ENCODE data around the gene CACNA2D2. TPM values are rescaled to one million over a fixed set of nuclear protein-coding genes. Genes with fewer than 3 reads are reported as not detected.

The CACNA2D2 gene
- total and polyA plus RNA-seq, 2 of the 8 experiments (the other 6 are each of a cell fraction or from before 2014, with no cell fraction given) = 14.1 to 25.0 TPM

GRCh38 chr3:50383750-50384149 is 119.7 kb downstream of the CACNA2D2 start:
- no peak overlapping the region for H2BK12ac ChIP-seq (ENCODE audit: low read depth, low read length)
- DNase-seq (ENCODE audit: low read depth in 1 of 2, low spot score in 2 of 2) (no peak), FAIRE-seq (no peak)
- H3K4me1 ChIP-seq (replicated peaks in 1 of 4; ENCODE audit: control insufficient read depth in 3 of 4, insufficient read depth in 4 of 4, low read length in 3 of 4) = peaks cover 0 to 2% (median 2%) of the 10 kb centered on the region in 4 experiments; a peak in 3 of 7 replicates
- H3K14ac ChIP-seq (ENCODE audit: insufficient read length) = no peak overlapping the region
- ChIA-PET CTCF (ENCODE audit: partially characterized antibody) (interaction anchor here (0.6 kb wide), 2 partner anchors 45 to 158 kb away, joined by 3 read pairs; no protein-coding TSS in a partner anchor), POLR2A (ENCODE audit: partially characterized antibody) (no interaction called here)
- no peak overlapping the region for H4K8ac ChIP-seq (ENCODE audit: extremely low read depth, insufficient read depth, low read length)
- H3K9ac ChIP-seq (replicated peaks in 1 of 4; ENCODE audit: extremely low read depth in 1 of 4, low read depth in 3 of 4, low read length in 3 of 4) = no peak overlapping the region
- H2AFZ ChIP-seq (ENCODE audit: low read length) = no peak overlapping the region
- no peak overlapping the region for H2BK5ac ChIP-seq (ENCODE audit: low read depth, low read length)
- H3K4me2 ChIP-seq (ENCODE audit: insufficient read depth in 1 of 2, low read depth in 2 of 2, low read length in 2 of 2) = no peak overlapping the region
- no peaks in the 10 kb centered on the region for H3K9me3 ChIP-seq (ENCODE audit: insufficient read depth in 2 of 2, low read depth in 1 of 2, low read length in 1 of 2)
- H3K4me3 ChIP-seq (ENCODE audit: extremely low read depth in 1 of 4, insufficient read depth in 2 of 4, low read depth in 3 of 4, low read length in 4 of 4) = no peak overlapping the region
- TF ChIP-seq KDM4A (IDR thresholded peaks at IDR 0.05; ENCODE audit: low read depth, low read length, severe bottlenecking) (no peak), SIX5 (IDR thresholded peaks at IDR 0.05; ENCODE audit: low read depth, low read length) (no peak), SRF (IDR thresholded peaks at IDR 0.05; ENCODE audit: low read depth, low read length) (no peak), HDAC2 (IDR thresholded peaks at IDR 0.05; ENCODE audit: borderline replicate concordance in 1 of 2, low read depth in 2 of 2, low read length in 2 of 2) (no peak), CREB1 (IDR thresholded peaks at IDR 0.05) (no peak), TAF1 (IDR thresholded peaks at IDR 0.05; ENCODE audit: low read depth, low read length) (no peak), PHF8 (conservative IDR thresholded peaks at IDR 0.05; ENCODE audit: low read depth, low read length) (no peak), NRF1 (IDR thresholded peaks at IDR 0.05; ENCODE audit: low read depth, low read length) (no peak), RBBP5 (IDR thresholded peaks at IDR 0.05; ENCODE audit: borderline replicate concordance, low read depth, low read length) (no peak), YY1 (IDR thresholded peaks at IDR 0.05; ENCODE audit: low read depth, low read length) (no peak)
- no peak overlapping the region for H3K23ac ChIP-seq (ENCODE audit: insufficient read length)
- peaks cover 2 to 6% of the 10 kb centered on the region in 2 experiments for H4K20me1 ChIP-seq (replicated peaks in 1 of 2; ENCODE audit: control insufficient read depth in 1 of 2, insufficient read depth in 2 of 2, low read length in 2 of 2)
- H3K4ac ChIP-seq (replicated peaks; ENCODE audit: insufficient read length, low read depth, low read length) = no peak overlapping the region
- H3K18ac ChIP-seq (ENCODE audit: extremely low read depth, low read length) = no peak overlapping the region
- no peaks in the 10 kb centered on the region for H3K79me1 ChIP-seq (ENCODE audit: low read depth, low read length)
- H2AK5ac ChIP-seq (ENCODE audit: low read depth, low read length) = no peak overlapping the region
- H3K56ac ChIP-seq (replicated peaks; ENCODE audit: insufficient read length, low read depth, low read length) = no peak overlapping the region
- H3K79me2 ChIP-seq (ENCODE audit: control insufficient read depth in 1 of 2, insufficient read depth in 2 of 2, low read length in 2 of 2) = no peaks in the 10 kb centered on the region
- H2BK20ac ChIP-seq (ENCODE audit: low read length) = 0 out of 2 replicates have a peak overlapping the region, but pooled peaks have one; percentile 67
- H3K23me2 ChIP-seq (ENCODE audit: low read depth, low read length) = no peaks in the 10 kb centered on the region
- 85% methylated on average over 6 of the region's 6 CpGs; no CpG with 5 or more reads in 1 of the 2 experiments for WGBS, 2 experiments (ENCODE audit: extremely low coverage in 1 of 2, insufficient coverage in 1 of 2, insufficient read length in 1 of 2, insufficient replicate concordance in 2 of 2, low coverage in 1 of 2, low lambda C conversion rate in 2 of 2, missing lambda C conversion rate in 1 of 2)
- no peaks in the 10 kb centered on the region for H3K36me3 ChIP-seq (ENCODE audit: control insufficient read depth in 2 of 4, insufficient read depth in 4 of 4, low read length in 3 of 4)
- no peak overlapping the region for H2BK15ac ChIP-seq (ENCODE audit: low read length)
- H4K5ac ChIP-seq (ENCODE audit: insufficient read length, low read depth, low read length) = no peak overlapping the region
- H2BK120ac ChIP-seq (replicated peaks; ENCODE audit: low read depth, low read length) = no peak overlapping the region
- H3K27me3 ChIP-seq (replicated peaks in 1 of 4; ENCODE audit: control insufficient read depth in 3 of 4, extremely low read depth in 1 of 4, insufficient read depth in 3 of 4, low read length in 3 of 4) = peaks cover 0 to 3% (median 0%) of the 10 kb centered on the region in 4 experiments; a peak in 1 of 7 replicates
- no peak overlapping the region for H4K91ac ChIP-seq (replicated peaks; ENCODE audit: insufficient read length, low read length)
- H3K27ac ChIP-seq (ENCODE audit: low read depth, low read length) = no peak overlapping the region

Data from H1 (cell line).